ACC112 (cell line): ENCODE data around the gene PLAGL2.

Experiments
- H2AFZ ChIP-seq: fragments of 200-600 bp; sonication (generic); one replicate; pipeline ENCODE4 v1.6.0; 2017; ENCODE audit warnings: antibody characterized with exemption, low read length; ENCODE audit not compliant: unreplicated experiment
- H3K27ac ChIP-seq: fragments of 200-600 bp; sonication (generic); 2 replicates; pipeline ENCODE4 v1.5.1; 2014; ENCODE audit warnings: low read depth, mild to moderate bottlenecking, antibody characterized with exemption, low read length, moderate library complexity
- H3K27me3 ChIP-seq: fragments of 200-600 bp; sonication (generic); 2 replicates; pipeline ENCODE4 v1.6.1; 2014; ENCODE audit warnings: mild to moderate bottlenecking, antibody characterized with exemption, low read length, moderate library complexity, mixed read lengths; ENCODE audit not compliant: insufficient read depth
- H3K36me3 ChIP-seq: fragments of 200-600 bp; sonication (generic); 2 replicates; pipeline ENCODE4 v1.6.1; 2016; ENCODE audit warnings: mild to moderate bottlenecking, antibody characterized with exemption, low read length, moderate library complexity, mixed read lengths; ENCODE audit not compliant: insufficient read depth
- H3K4me1 ChIP-seq: fragments of 200-600 bp; sonication (generic); one replicate; pipeline ENCODE4 v1.6.1; 2016; ENCODE audit warnings: low read length, mixed read lengths; ENCODE audit not compliant: insufficient read depth, unreplicated experiment, control insufficient read depth
- H3K4me3 ChIP-seq: fragments of 200-600 bp; sonication (generic); 2 replicates; pipeline ENCODE4 v1.5.1; 2014; ENCODE audit warnings: mild to moderate bottlenecking, low read depth, low read length
- H3K79me2 ChIP-seq: fragments of 200-600 bp; sonication (generic); one replicate; pipeline ENCODE4 v1.6.0; 2016; ENCODE audit warnings: low read length; ENCODE audit not compliant: control insufficient read depth, unreplicated experiment, insufficient read depth

The PLAGL2 gene

DNA sequence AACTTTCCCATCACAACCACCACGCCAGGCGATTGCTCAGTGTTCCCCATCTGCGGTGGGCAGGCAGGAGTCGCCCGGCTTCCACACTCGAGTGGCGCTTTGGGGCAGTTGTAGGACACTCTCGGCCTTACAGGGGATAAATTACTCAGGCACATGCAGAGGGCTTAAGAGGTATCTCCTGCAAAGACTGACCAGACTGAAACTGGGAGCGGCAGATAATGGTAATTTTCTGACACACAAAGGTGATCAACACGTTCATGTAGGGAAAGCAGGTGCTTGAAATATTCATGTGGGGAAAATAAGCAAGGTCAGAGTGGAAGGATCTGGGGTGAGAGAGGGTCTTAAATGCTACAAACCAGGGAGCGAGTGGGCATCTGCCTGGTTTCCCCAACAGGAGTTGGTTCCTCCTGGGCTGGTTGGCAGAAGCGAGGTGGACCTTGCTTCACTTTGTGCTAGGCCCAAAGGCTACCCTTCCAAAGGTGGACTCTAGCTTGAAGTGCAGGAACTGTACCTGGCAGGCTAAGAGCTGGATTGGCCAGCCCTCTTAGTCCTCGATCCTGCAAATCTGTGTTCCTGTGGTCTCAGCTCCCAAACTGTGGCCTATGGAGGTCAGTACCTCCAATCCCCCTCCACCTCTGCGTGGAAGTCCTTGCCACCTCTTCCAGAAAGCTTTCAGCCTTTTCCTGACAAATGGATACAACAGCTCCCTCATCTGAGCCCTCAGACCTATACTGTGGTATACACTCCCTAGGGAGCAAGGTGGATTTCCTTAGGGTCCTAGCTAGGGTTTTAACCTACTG is 16.7 kb downstream of the PLAGL2 start:
- H3K4me1 ChIP-seq, result peaks cover 8% of the 10 kb centered on the region
- no peaks in the 10 kb centered on the region for H3K79me2 ChIP-seq
- H3K36me3 ChIP-seq, result no peaks in the 10 kb centered on the region
- no peaks in the 10 kb centered on the region for H3K27me3 ChIP-seq
- H3K27ac ChIP-seq, result no peak overlapping the region
- H2AFZ ChIP-seq, result peak overlapping the region; percentile 57
- H3K4me3 ChIP-seq, result peak overlapping the region; percentile 77

DNA sequence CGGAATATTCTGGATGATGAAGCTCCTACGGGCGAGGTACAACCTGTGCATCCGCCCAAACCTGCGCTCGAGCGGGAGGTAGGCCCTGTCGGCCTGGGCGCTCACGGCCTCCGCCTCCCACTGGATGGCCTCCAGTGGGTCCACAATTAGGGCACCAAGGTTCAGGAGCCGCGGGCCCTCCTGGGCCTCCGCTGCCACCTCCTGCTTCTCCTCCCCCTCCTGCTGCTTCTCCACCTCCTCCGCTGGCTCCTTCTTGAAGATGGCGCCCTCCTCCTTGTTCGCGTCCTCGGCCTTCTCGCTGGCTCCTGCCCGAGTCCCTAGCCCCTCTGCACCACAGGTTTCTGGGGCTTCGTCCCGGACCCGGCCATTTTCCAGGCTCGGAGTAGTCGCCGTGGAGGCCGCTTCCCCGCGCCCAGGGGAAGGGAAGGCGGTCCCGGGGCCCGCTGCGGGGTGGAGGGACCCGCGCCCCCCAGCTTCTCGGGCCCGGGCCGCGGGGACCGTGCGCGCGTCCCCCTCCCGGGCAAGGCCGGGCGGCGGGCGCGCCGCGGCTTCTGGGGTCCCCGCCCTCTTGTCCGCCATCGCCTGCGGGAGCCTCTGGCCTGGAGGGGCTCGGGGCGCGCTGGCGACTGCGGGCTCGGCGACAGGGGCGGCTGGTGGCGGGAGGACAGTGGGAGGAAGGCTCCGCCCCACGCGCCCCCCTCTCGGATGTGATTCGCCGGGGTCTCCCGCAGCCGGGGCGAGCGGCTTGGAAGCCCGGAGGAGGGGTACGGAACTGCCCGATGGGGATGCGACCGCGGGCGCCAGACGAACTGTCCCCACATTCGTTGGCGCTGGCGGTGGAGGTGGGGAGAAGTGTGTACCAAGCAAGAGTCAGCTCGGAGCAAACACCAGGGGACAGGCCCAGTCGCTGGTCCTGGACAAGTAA is 17.6 kb downstream of the PLAGL2 start:
- H2AFZ ChIP-seq, result peak overlapping the region; percentile 57
- H3K27ac ChIP-seq, result no peak overlapping the region
- H3K36me3 ChIP-seq, result no peaks in the 10 kb centered on the region
- H3K4me1 ChIP-seq, result peaks cover 8% of the 10 kb centered on the region
- no peaks in the 10 kb centered on the region for H3K27me3 ChIP-seq
- H3K4me3 ChIP-seq, result peak overlapping the region; percentile 77
- no peaks in the 10 kb centered on the region for H3K79me2 ChIP-seq

DNA sequence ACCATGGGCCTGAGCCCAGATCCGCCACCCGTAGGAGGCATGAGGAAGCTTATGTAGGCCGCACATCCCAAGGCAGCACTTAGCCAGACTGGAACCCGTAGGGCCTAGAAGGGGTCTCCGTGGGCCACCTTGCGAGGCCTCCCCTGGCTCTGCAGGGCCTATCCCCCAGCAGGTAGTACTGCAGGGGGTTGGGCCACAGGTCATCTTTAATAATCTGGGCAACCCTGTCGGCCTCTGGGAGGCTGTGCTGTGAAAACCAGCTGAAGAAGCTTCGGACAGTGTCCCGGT is 18.5 kb downstream of the PLAGL2 start:
- Histone ChIP-seq H3K27me3 (no peaks in the 10 kb centered on the region), H3K27ac (no peak overlapping the region), H3K36me3 (no peaks in the 10 kb centered on the region), H3K79me2 (no peaks in the 10 kb centered on the region), H3K4me3 (peak overlapping the region; percentile 77; the same call in 1 of the 2 replicates), H2AFZ (no peak overlapping the region), H3K4me1 (peaks cover 8% of the 10 kb centered on the region)

DNA sequence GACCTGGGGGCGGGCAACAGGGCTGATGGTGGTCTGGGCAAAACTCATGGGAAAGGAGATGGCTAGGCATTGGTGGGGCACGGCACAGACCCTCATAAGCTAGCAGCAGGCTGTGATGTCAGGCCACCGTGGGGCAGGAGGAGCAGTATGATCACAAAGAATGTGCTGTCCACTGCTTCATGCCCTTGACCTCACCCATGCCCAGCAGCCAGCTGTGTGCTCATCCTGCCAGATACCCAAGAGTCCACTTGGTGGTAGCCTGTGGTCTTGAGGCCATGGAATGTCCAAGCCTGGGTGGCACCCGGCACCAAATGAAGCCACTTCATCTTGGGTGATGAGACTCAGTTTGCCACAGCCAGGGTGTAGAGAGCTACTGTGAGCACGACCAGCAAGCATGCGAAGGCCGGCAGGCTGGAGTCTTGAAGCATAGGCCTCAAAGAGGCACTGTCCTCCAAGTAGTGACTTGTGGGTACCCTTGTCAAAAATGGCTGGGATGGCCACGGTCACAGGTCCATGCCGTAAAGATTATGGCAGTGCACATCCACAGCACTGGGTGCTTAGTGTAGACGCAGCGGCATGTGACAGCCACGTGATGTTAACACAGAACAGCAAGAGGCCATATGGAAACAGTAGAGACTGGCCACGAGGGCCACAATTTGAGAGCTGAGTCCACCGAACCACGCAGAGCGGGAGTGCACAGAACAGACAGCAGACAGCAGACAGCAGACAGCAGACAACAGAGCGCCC is 19.0 kb downstream of the PLAGL2 start:
- no peaks in the 10 kb centered on the region for H3K36me3 ChIP-seq
- H3K4me3 ChIP-seq, result no peak overlapping the region
- no peak overlapping the region for H3K27ac ChIP-seq
- no peaks in the 10 kb centered on the region for H3K27me3 ChIP-seq
- H3K79me2 ChIP-seq, result no peaks in the 10 kb centered on the region
- H3K4me1 ChIP-seq, result peaks cover 8% of the 10 kb centered on the region
- no peak overlapping the region for H2AFZ ChIP-seq

DNA sequence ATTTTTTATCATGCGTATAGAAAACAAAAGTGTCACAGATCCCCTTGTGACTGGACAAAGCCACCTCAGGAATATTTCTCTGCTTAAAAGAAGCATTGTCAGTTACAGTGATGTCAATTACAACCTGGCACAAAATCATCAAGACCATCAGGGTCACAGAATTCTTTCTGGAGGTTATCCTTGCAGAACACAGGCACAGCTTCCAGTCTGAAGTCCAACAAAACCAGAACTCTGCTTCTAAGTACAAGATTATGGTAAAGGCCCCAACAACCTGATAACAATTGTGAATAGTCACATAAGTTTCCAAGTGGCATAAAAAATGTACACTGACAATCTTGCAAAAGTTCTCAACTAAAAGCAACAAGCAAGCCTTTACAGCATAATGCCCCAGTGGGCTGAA is 21.0 kb downstream of the PLAGL2 start:
- H3K4me1 ChIP-seq, result peaks cover 8% of the 10 kb centered on the region
- no peaks in the 10 kb centered on the region for H3K79me2 ChIP-seq

DNA sequence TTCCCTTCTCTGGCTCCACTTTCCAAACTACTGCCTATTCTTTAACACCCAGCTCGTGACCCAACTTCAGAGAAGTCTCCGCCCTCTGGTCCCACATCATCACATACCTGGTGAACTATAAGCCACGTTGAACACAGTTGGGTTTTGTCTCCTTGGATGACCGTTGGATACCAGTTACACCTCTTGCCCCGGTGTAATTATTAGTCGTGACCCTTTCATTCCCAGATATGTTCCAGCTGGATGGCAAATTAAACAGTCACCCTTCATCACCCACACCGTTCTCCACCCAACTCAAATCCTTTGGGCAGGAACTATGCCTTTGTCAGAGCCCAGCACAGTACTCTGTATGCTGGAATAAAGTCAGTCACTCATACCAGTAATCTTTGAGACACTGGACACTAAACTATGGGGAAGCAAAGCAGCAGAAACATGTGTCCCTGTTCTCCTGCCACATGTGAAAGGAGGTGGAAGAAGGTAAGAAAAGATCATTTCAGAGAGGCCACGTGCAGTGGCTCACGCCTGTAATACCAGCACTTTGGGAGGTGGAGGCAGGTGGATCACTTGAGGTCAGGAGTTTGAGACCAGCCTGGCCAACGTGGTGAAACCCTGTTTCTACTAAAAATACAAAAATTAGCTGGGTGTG is 22.5 kb downstream of the PLAGL2 start:
- Histone ChIP-seq H3K27me3 (no peaks in the 10 kb centered on the region), H3K27ac (no peak overlapping the region), H3K36me3 (no peaks in the 10 kb centered on the region), H2AFZ (no peak overlapping the region), H3K4me1 (peaks cover 8% of the 10 kb centered on the region), H3K4me3 (no peak overlapping the region), H3K79me2 (no peaks in the 10 kb centered on the region)

More for the DNA sequence above, 21.0 kb downstream of the PLAGL2 start:
- Histone ChIP-seq H3K4me3 (no peak overlapping the region), H3K27ac (no peak overlapping the region), H3K27me3 (no peaks in the 10 kb centered on the region), H2AFZ (no peak overlapping the region), H3K36me3 (no peaks in the 10 kb centered on the region)

DNA sequence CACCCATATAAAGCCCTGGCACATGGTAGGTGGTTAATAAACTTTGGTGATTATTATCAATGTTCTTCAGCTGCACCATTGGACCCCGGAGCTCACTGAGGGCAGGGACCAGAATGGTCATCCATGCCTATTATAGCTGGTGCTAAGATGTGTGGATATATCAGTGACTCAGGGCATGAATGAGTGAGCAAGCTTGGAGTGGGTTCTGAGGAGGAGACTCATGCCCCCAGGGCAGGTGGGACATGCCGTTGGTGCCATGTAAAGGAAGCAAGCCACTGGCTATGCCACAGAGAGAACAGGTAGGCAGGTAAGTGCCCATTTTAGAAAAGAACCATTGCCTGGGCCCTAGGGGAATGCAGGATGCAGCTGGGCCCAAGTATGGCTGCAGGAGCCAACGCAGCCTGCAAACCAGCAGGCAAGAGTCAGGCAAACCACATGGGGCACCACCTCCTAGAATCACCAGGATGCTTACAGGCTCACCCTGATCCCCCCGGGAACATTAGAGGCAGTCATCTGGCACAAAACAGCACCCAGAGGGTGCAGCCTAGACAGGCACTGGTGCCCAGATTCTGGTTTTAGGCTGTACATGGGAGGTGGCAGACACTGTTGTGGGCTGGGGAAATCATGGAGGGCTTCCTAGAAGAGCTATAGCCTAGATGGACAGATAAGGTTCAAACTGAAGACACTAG is 23.5 kb downstream of the PLAGL2 start:
- Histone ChIP-seq H3K36me3 (no peaks in the 10 kb centered on the region), H3K79me2 (no peaks in the 10 kb centered on the region), H3K4me3 (no peak overlapping the region), H2AFZ (no peak overlapping the region), H3K27ac (no peak overlapping the region), H3K4me1 (peaks cover 2% of the 10 kb centered on the region), H3K27me3 (no peaks in the 10 kb centered on the region)

DNA sequence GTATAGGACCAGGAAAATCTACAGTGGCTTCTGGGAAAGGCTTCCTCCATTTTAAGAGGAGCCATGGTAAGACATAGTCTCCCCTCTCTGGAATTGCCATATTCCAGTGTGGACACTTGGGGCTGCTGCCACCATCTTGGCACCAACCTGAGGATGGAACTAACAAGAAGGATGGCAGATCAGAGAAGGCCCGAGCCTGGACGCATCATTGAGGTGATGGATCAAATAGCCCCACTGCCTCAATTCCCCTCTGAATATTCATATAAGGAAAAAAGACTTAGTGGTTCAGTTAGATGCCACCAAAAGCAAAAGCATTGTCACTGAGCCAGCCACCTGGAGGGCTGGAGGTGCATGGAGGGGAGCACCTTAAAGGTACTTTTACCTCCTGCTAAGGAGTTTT is 25.9 kb downstream of the PLAGL2 start:
- H2AFZ ChIP-seq, result no peak overlapping the region
- no peak overlapping the region for H3K4me3 ChIP-seq
- no peaks in the 10 kb centered on the region for H3K4me1 ChIP-seq
- no peak overlapping the region for H3K27ac ChIP-seq
- no peaks in the 10 kb centered on the region for H3K27me3 ChIP-seq
- no peaks in the 10 kb centered on the region for H3K79me2 ChIP-seq
- no peaks in the 10 kb centered on the region for H3K36me3 ChIP-seq

DNA sequence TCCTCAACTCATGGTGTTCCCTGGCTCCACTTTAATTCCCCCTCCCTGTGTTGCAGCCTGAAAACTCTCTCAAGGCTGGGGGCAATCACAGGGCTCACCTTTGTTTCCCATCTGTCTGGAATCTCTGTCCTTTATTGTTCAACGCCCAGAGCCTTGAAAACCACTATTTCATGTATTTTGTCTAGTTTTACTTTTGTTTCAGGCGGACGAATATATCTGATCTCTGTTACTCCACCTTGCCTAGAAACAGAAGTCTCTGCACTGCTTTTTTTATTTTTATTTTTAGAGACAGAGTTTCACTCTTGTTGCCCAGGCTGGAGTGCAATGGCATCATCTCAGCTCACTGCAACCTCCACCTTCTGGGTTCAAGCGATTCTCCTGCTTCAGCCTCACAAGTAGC is 27.6 kb downstream of the PLAGL2 start:
- Histone ChIP-seq H3K36me3 (no peaks in the 10 kb centered on the region), H3K27ac (no peak overlapping the region), H3K79me2 (no peaks in the 10 kb centered on the region), H2AFZ (no peak overlapping the region), H3K4me1 (no peaks in the 10 kb centered on the region), H3K27me3 (no peaks in the 10 kb centered on the region), H3K4me3 (no peak overlapping the region)

DNA sequence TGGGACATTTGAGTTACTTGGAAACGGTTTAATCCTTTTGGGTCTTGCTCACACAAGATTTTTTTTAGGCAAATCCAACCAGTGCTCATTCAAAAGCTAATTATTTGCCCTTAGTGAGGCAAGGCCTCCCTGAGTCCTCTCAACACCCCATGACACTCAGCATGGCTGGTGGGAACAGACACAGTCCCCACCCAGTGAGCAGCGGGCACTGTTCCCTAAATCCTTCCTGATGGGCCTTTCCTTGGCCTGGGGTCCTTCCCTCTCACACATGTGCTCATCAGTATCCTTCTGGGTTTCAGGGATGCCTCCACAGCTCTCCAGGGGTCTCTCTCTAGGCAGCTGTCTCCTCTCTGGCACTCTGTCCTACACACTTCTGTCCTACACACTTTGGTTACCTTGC is 28.0 kb downstream of the PLAGL2 start:
- Histone ChIP-seq H3K27ac (no peak overlapping the region), H2AFZ (no peak overlapping the region), H3K27me3 (no peaks in the 10 kb centered on the region)

More for the DNA sequence above, 28.0 kb downstream of the PLAGL2 start:
- no peaks in the 10 kb centered on the region for H3K4me1 ChIP-seq
- H3K36me3 ChIP-seq, result no peaks in the 10 kb centered on the region
- H3K4me3 ChIP-seq, result no peak overlapping the region
- no peaks in the 10 kb centered on the region for H3K79me2 ChIP-seq
